WTC11 (cell line): ENCODE measurements around the gene SMARCD3. TPM values are rescaled to one million over a fixed set of nuclear protein-coding genes. Genes with fewer than 3 reads are reported as not detected.

Experiments used
- ATAC-seq: fragments of 200-7000 bp; cut with Tn5 transposase; 2 replicates; pipeline ENCODE4 v1.10.0; 2021; ENCODE audit warnings: mild to moderate bottlenecking, moderate library complexity
- CTCF ChIA-PET: fragments of 300-600 bp; sonication (Branson Sonifier 250); formaldehyde crosslinking; loops from one replicate; lab custom pipeline; 2021; ENCODE audit warnings: antibody characterized with exemption; lab: Charles Lee
- POLR2A ChIA-PET: fragments of 350-600 bp; sonication (Branson Sonifier 250); formaldehyde crosslinking; loops from one replicate; lab custom pipeline; 2021; ENCODE audit warnings: antibody characterized with exemption; lab: Charles Lee
- DNase-seq: peaks from one replicate; pipeline ENCODE4 v3.0.0; 2021; ENCODE audit warnings: low spot score
- H3K27ac Mint-ChIP-seq: 2 replicates; pipeline ENCODE4 v1.8.0; 2021; ENCODE audit warnings: mixed read lengths
- H3K27me3 Mint-ChIP-seq: 2 replicates; pipeline ENCODE4 v1.8.0; 2021; ENCODE audit warnings: low read depth, mild to moderate bottlenecking, moderate library complexity, mixed read lengths
- H3K36me3 Mint-ChIP-seq: 2 replicates; pipeline ENCODE4 v1.8.0; 2021; ENCODE audit warnings: mixed read lengths
- H3K4me1 Mint-ChIP-seq: 2 replicates; pipeline ENCODE4 v1.8.0; 2022; ENCODE audit warnings: mixed read lengths
- H3K4me3 Mint-ChIP-seq: 2 replicates; pipeline ENCODE4 v1.8.0; 2021; ENCODE audit warnings: mild to moderate bottlenecking, moderate library complexity, mixed read lengths
- H3K9me3 Mint-ChIP-seq: 2 replicates; pipeline ENCODE4 v1.8.0; 2021; ENCODE audit warnings: mixed read lengths
- AFF4 ChIP-seq: sonication (generic); formaldehyde crosslinking; IDR thresholded peaks from 2 replicates; pipeline ENCODE4 v1.8.1; 2023; ENCODE audit warnings: mild to moderate bottlenecking, missing genetic modification reagents, borderline replicate concordance
- ATF1 ChIP-seq: sonication (generic); formaldehyde crosslinking; IDR thresholded peaks from 2 replicates; pipeline ENCODE4 v1.8.1; 2023; ENCODE audit warnings: mild to moderate bottlenecking, moderate library complexity, missing genetic modification reagents
- E2F5 ChIP-seq: sonication (generic); formaldehyde crosslinking; IDR thresholded peaks from 2 replicates; pipeline ENCODE4 v1.8.1; 2022; ENCODE audit warnings: mild to moderate bottlenecking, moderate library complexity, missing genetic modification reagents
- HMGA2 ChIP-seq: fragments of 250-450 bp; sonication (Bioruptor Pico); IDR thresholded peaks from 2 replicates; pipeline ENCODE4 v1.4.0; 2021; ENCODE audit warnings: mild to moderate bottlenecking, moderate library complexity
- MLX ChIP-seq: sonication (generic); formaldehyde crosslinking; IDR thresholded peaks from 2 replicates; pipeline ENCODE4 v1.8.1; 2023; ENCODE audit warnings: mild to moderate bottlenecking, missing genetic modification reagents, moderate library complexity
- NFE2L1 ChIP-seq: sonication (generic); formaldehyde crosslinking; IDR thresholded peaks from 2 replicates; pipeline ENCODE4 v1.8.1; 2023; ENCODE audit warnings: missing genetic modification reagents
- NFYB ChIP-seq: sonication (generic); formaldehyde crosslinking; conservative IDR thresholded peaks from 2 replicates; pipeline ENCODE4 v1.8.0; 2022; ENCODE audit warnings: low read depth, missing genetic modification reagents
- NR3C1 ChIP-seq: sonication (generic); formaldehyde crosslinking; conservative IDR thresholded peaks from 2 replicates; pipeline ENCODE4 v1.8.1; 2023; ENCODE audit warnings: low read depth, mild to moderate bottlenecking, missing genetic modification reagents
- PRDM15 ChIP-seq: sonication (generic); formaldehyde crosslinking; IDR thresholded peaks from 2 replicates; pipeline ENCODE4 v1.8.0; 2022; ENCODE audit warnings: missing genetic modification reagents
- RELA ChIP-seq: sonication (generic); formaldehyde crosslinking; IDR thresholded peaks from 2 replicates; pipeline ENCODE4 v1.8.1; 2022; ENCODE audit warnings: missing genetic modification reagents, mild to moderate bottlenecking, borderline replicate concordance
- SOX15 ChIP-seq: fragments of 250-450 bp; sonication (Bioruptor Pico); IDR thresholded peaks from 2 replicates; pipeline ENCODE4 v1.9.0; 2021; ENCODE audit warnings: mild to moderate bottlenecking
- TEAD1 ChIP-seq: sonication (generic); formaldehyde crosslinking; IDR thresholded peaks from 2 replicates; pipeline ENCODE4 v1.8.0; 2022; ENCODE audit warnings: mild to moderate bottlenecking, missing genetic modification reagents
- USF1 ChIP-seq: sonication (generic); formaldehyde crosslinking; IDR thresholded peaks from 2 replicates; pipeline ENCODE4 v1.8.0; 2022; ENCODE audit warnings: mild to moderate bottlenecking, missing genetic modification reagents
- ZNF263 ChIP-seq: sonication (generic); formaldehyde crosslinking; IDR thresholded peaks from 2 replicates; pipeline ENCODE4 v1.8.1; 2022; ENCODE audit warnings: low read depth, mild to moderate bottlenecking, moderate library complexity, missing genetic modification reagents
- ZNF671 ChIP-seq: fragments of 250-450 bp; sonication (Bioruptor Pico); IDR thresholded peaks from 2 replicates; pipeline ENCODE4 v1.8.0; 2021; ENCODE audit warnings: mild to moderate bottlenecking
- ZSCAN18 ChIP-seq: fragments of 250-450 bp; sonication (Bioruptor Pico); IDR thresholded peaks from 2 replicates; pipeline ENCODE4 v2.1.2; 2022; ENCODE audit warnings: mild to moderate bottlenecking, moderate library complexity
- total RNA-seq: library from RNA; stranded (reverse); gene quantifications from 3 replicates; pipeline ENCODE4 v1.2.3, GENCODE V29; 2021

Gene SMARCD3
- total RNA-seq, 1 experiment from 2014 or later: 5.9 TPM

GRCh38 chr7:151226875-151227782 lies 21.4 kb downstream of the SMARCD3 start, which contains the start of gene ABCF2 (continued):
- no peak for TF ChIP-seq ZNF263 (CRISPR knock-in tag)
- no peak for TF ChIP-seq SOX15 (CRISPR knock-in tag)
- TF ChIP-seq E2F5 (CRISPR knock-in tag): peak; percentile 87
- TF ChIP-seq AFF4 (CRISPR knock-in tag): no peak
- TF ChIP-seq USF1 (CRISPR knock-in tag): no peak
- peak; percentile 86 for TF ChIP-seq NFYB (CRISPR knock-in tag)
- no peak for TF ChIP-seq TEAD1 (CRISPR knock-in tag)
- no peak for TF ChIP-seq NFE2L1 (CRISPR knock-in tag)

- peak overlapping the region; percentile 100; the same call in 1 of the 2 replicates for H3K27ac Mint-ChIP-seq
- no peaks in the 10 kb centered on the region for H3K9me3 Mint-ChIP-seq
- H3K36me3 Mint-ChIP-seq: peaks cover 42% of the 10 kb centered on the region
- DNase-seq (no peak), ATAC-seq (no peak)
- no peaks in the 10 kb centered on the region for H3K27me3 Mint-ChIP-seq
- ChIA-PET CTCF (interaction anchor here (1.0 to 3.4 kb wide), 18 partner anchors 10 to 218 kb away, joined by 3 to 83 read pairs (median 5); partner anchors contain the start of gene H2BK1), POLR2A (interaction anchor here (0.8 to 1.4 kb wide), 3 partner anchors 19 to 100 kb away, joined by 4 to 7 read pairs (median 4); no protein-coding TSS in a partner anchor)
- peaks cover 25% of the 10 kb centered on the region for H3K4me1 Mint-ChIP-seq
- H3K4me3 Mint-ChIP-seq: peak overlapping the region; percentile 95
- no peak for TF ChIP-seq PRDM15 (CRISPR knock-in tag)
- TF ChIP-seq RELA: no peak
- TF ChIP-seq HMGA2: no peak
- no peak for TF ChIP-seq AFF4 (CRISPR knock-in tag)
- no peak for TF ChIP-seq NFYB (CRISPR knock-in tag)
- no peak for TF ChIP-seq MLX (CRISPR knock-in tag)
- TF ChIP-seq ZNF671 (CRISPR knock-in tag): no peak
- TF ChIP-seq NR3C1 (CRISPR knock-in tag): no peak
- TF ChIP-seq ZSCAN18 (CRISPR knock-in tag): no peak
- TF ChIP-seq SOX15 (CRISPR knock-in tag): no peak
- TF ChIP-seq ATF1: no peak
Measured at GRCh38 chr7:151226560-151226874, 22.0 kb downstream of the SMARCD3 start.
